Measurements from ENCODE around the gene GRIK3.
A peak's percentile ranks its signal among the peaks of the same experiment; 100 is the strongest.

GRIK3 gene

GRCh38 chr1:36864823-36865601 is 169.3 kb downstream of the GRIK3 start:
- Histone ChIP-seq H3K27me3 (ENCODE audit: insufficient read depth, insufficient read length) (no peaks in the 10 kb centered on the region), H3K9me3 (ENCODE audit: insufficient read depth, low read length) (no peaks in the 10 kb centered on the region), H3K36me3 (ENCODE audit: insufficient read depth, insufficient read length, low read length) (no peaks in the 10 kb centered on the region), H3K4me3 (ENCODE audit: insufficient read length, low read depth) (no peak overlapping the region), H3K9ac (ENCODE audit: insufficient read length, low read depth) (no peak overlapping the region), H3K4me1 (ENCODE audit: insufficient read depth, insufficient read length) (peaks cover 10% of the 10 kb centered on the region)
- no peak for TF ChIP-seq YY1 (IDR thresholded peaks at IDR 0.05; ENCODE audit: insufficient read depth, insufficient read length)
- TF ChIP-seq ZNF274 (IDR thresholded peaks at IDR 0.05; ENCODE audit: low read depth, low read length), result no peak
- TF ChIP-seq SUZ12 (IDR thresholded peaks at IDR 0.05; ENCODE audit: extremely low read depth, insufficient read depth, insufficient read length), result no peak
- DNase-seq (ENCODE audit: low read depth, low spot score), result no peak

GRCh38 chr1:36864182-36864822 is 170.0 kb downstream of the GRIK3 start:
- TF ChIP-seq YY1 (IDR thresholded peaks at IDR 0.05; ENCODE audit: insufficient read depth, insufficient read length) (no peak), ZNF274 (IDR thresholded peaks at IDR 0.05; ENCODE audit: low read depth, low read length) (no peak), SUZ12 (IDR thresholded peaks at IDR 0.05; ENCODE audit: extremely low read depth, insufficient read depth, insufficient read length) (no peak)
- DNase-seq (ENCODE audit: low read depth, low spot score), result peak; percentile 55
- no peaks in the 10 kb centered on the region for H3K9me3 ChIP-seq (ENCODE audit: insufficient read depth, low read length)

GRCh38 chr1:36863500-36863899 is 170.8 kb downstream of the GRIK3 start:
- no peak for DNase-seq (ENCODE audit: low read depth, low spot score)
- H3K36me3 ChIP-seq (ENCODE audit: insufficient read depth, insufficient read length, low read length), result no peaks in the 10 kb centered on the region
- TF ChIP-seq ZNF274 (IDR thresholded peaks at IDR 0.05; ENCODE audit: low read depth, low read length) (no peak), YY1 (IDR thresholded peaks at IDR 0.05; ENCODE audit: insufficient read depth, insufficient read length) (no peak), SUZ12 (IDR thresholded peaks at IDR 0.05; ENCODE audit: extremely low read depth, insufficient read depth, insufficient read length) (no peak)
- no peaks in the 10 kb centered on the region for H3K9me3 ChIP-seq (ENCODE audit: insufficient read depth, low read length)
- no peak overlapping the region for H3K4me3 ChIP-seq (ENCODE audit: insufficient read length, low read depth)
- peaks cover 6% of the 10 kb centered on the region for H3K4me1 ChIP-seq (ENCODE audit: insufficient read depth, insufficient read length)
- no peak overlapping the region for H3K9ac ChIP-seq (ENCODE audit: insufficient read length, low read depth)
- H3K27me3 ChIP-seq (ENCODE audit: insufficient read depth, insufficient read length), result no peaks in the 10 kb centered on the region

More at GRCh38 chr1:36864182-36864822, 170.0 kb downstream of the GRIK3 start:
- H3K36me3 ChIP-seq (ENCODE audit: insufficient read depth, insufficient read length, low read length), result no peaks in the 10 kb centered on the region
- peaks cover 2% of the 10 kb centered on the region for H3K4me1 ChIP-seq (ENCODE audit: insufficient read depth, insufficient read length)
- H3K4me3 ChIP-seq (ENCODE audit: insufficient read length, low read depth), result no peak overlapping the region
- no peaks in the 10 kb centered on the region for H3K27me3 ChIP-seq (ENCODE audit: insufficient read depth, insufficient read length)
- no peak overlapping the region for H3K9ac ChIP-seq (ENCODE audit: insufficient read length, low read depth)

GRCh38 chr1:36863061-36863460 is 171.3 kb downstream of the GRIK3 start:
- Histone ChIP-seq H3K9ac (ENCODE audit: insufficient read length, low read depth) (no peak overlapping the region), H3K4me1 (ENCODE audit: insufficient read depth, insufficient read length) (peaks cover 7% of the 10 kb centered on the region), H3K36me3 (ENCODE audit: insufficient read depth, insufficient read length, low read length) (no peaks in the 10 kb centered on the region), H3K9me3 (ENCODE audit: insufficient read depth, low read length) (no peaks in the 10 kb centered on the region), H3K4me3 (ENCODE audit: insufficient read length, low read depth) (no peak overlapping the region), H3K27me3 (ENCODE audit: insufficient read depth, insufficient read length) (no peaks in the 10 kb centered on the region)
- TF ChIP-seq ZNF274 (IDR thresholded peaks at IDR 0.05; ENCODE audit: low read depth, low read length), result no peak
- TF ChIP-seq YY1 (IDR thresholded peaks at IDR 0.05; ENCODE audit: insufficient read depth, insufficient read length), result no peak
- no peak for TF ChIP-seq SUZ12 (IDR thresholded peaks at IDR 0.05; ENCODE audit: extremely low read depth, insufficient read depth, insufficient read length)
- no peak for DNase-seq (ENCODE audit: low read depth, low spot score)

- Histone ChIP-seq H3K27me3 (ENCODE audit: insufficient read depth, insufficient read length) (no peaks in the 10 kb centered on the region), H3K36me3 (ENCODE audit: insufficient read depth, insufficient read length, low read length) (no peaks in the 10 kb centered on the region), H3K9me3 (ENCODE audit: insufficient read depth, low read length) (no peaks in the 10 kb centered on the region), H3K4me3 (ENCODE audit: insufficient read length, low read depth) (no peak overlapping the region), H3K4me1 (ENCODE audit: insufficient read depth, insufficient read length) (peaks cover 24% of the 10 kb centered on the region), H3K9ac (ENCODE audit: insufficient read length, low read depth) (no peak overlapping the region)
- TF ChIP-seq YY1 (IDR thresholded peaks at IDR 0.05; ENCODE audit: insufficient read depth, insufficient read length), result no peak
- no peak for TF ChIP-seq ZNF274 (IDR thresholded peaks at IDR 0.05; ENCODE audit: low read depth, low read length)
- no peak for TF ChIP-seq SUZ12 (IDR thresholded peaks at IDR 0.05; ENCODE audit: extremely low read depth, insufficient read depth, insufficient read length)
- DNase-seq (ENCODE audit: low read depth, low spot score), result no peak
Measured at GRCh38 chr1:36861375-36861774, 172.9 kb downstream of the GRIK3 start.

GRCh38 chr1:36859926-36860325 is 174.4 kb downstream of the GRIK3 start:
- no peaks in the 10 kb centered on the region for H3K36me3 ChIP-seq (ENCODE audit: insufficient read depth, insufficient read length, low read length)
- no peaks in the 10 kb centered on the region for H3K27me3 ChIP-seq (ENCODE audit: insufficient read depth, insufficient read length)
- TF ChIP-seq ZNF274 (IDR thresholded peaks at IDR 0.05; ENCODE audit: low read depth, low read length), result no peak
- TF ChIP-seq SUZ12 (IDR thresholded peaks at IDR 0.05; ENCODE audit: extremely low read depth, insufficient read depth, insufficient read length), result no peak
- no peak for TF ChIP-seq YY1 (IDR thresholded peaks at IDR 0.05; ENCODE audit: insufficient read depth, insufficient read length)
- H3K4me1 ChIP-seq (ENCODE audit: insufficient read depth, insufficient read length), result peaks cover 38% of the 10 kb centered on the region
- H3K9me3 ChIP-seq (ENCODE audit: insufficient read depth, low read length), result no peaks in the 10 kb centered on the region
- no peak overlapping the region for H3K4me3 ChIP-seq (ENCODE audit: insufficient read length, low read depth)
- peak overlapping the region; percentile 13 for H3K9ac ChIP-seq (ENCODE audit: insufficient read length, low read depth)
- no peak for DNase-seq (ENCODE audit: low read depth, low spot score)

- no peak for TF ChIP-seq YY1 (IDR thresholded peaks at IDR 0.05; ENCODE audit: insufficient read depth, insufficient read length)
- Histone ChIP-seq H3K4me1 (ENCODE audit: insufficient read depth, insufficient read length) (peaks cover 36% of the 10 kb centered on the region), H3K9ac (ENCODE audit: insufficient read length, low read depth) (no peak overlapping the region), H3K4me3 (ENCODE audit: insufficient read length, low read depth) (no peak overlapping the region), H3K36me3 (ENCODE audit: insufficient read depth, insufficient read length, low read length) (no peaks in the 10 kb centered on the region), H3K9me3 (ENCODE audit: insufficient read depth, low read length) (no peaks in the 10 kb centered on the region), H3K27me3 (ENCODE audit: insufficient read depth, insufficient read length) (no peaks in the 10 kb centered on the region)
- DNase-seq (ENCODE audit: low read depth, low spot score), result no peak
Measured at GRCh38 chr1:36858981-36859380, 175.3 kb downstream of the GRIK3 start.

All from NT2/D1 (cell line).